Spinal cord (tissue), 10 donors: Measurements from ENCODE around the gene AFF3. TPM values are rescaled to one million over a fixed set of nuclear protein-coding genes. Genes with fewer than 3 reads are reported as not detected.

Experiments
- DNase-seq, 6 donors: peaks; one replicate each; pipeline versions ENCODE4 v3.0.0 to v3.0.0-alpha.2; 2013 to 2015; ENCODE audit warnings: low spot score in 6 of 6, low read depth in 4 of 6
- H3K27ac ChIP-seq: one replicate; pipeline ENCODE4 v1.5.1; 2013; ENCODE audit warnings: low read depth, low read length, control low read depth
- H3K27me3 ChIP-seq: one replicate; pipeline ENCODE4 v1.6.1; 2013; ENCODE audit warnings: low read length; ENCODE audit not compliant: control insufficient read depth, insufficient read depth
- H3K36me3 ChIP-seq: one replicate; pipeline ENCODE4 v1.6.1; 2013; ENCODE audit warnings: low read length; ENCODE audit not compliant: control insufficient read depth, insufficient read depth
- H3K4me1 ChIP-seq: one replicate; pipeline ENCODE4 v1.6.1; 2013; ENCODE audit warnings: low read length; ENCODE audit not compliant: control insufficient read depth, insufficient read depth
- H3K4me3 ChIP-seq: one replicate; pipeline ENCODE4 v1.5.1; 2013; ENCODE audit warnings: low read depth, low read length, control low read depth
- H3K9me3 ChIP-seq: one replicate; pipeline ENCODE4 v1.6.1; 2013; ENCODE audit warnings: low read length; ENCODE audit not compliant: control insufficient read depth, insufficient read depth
- WGBS: methylation state at CpG from one replicate; pipeline ENCODE4 v1.1.5; 2013; ENCODE audit warnings: missing lambda C conversion rate; ENCODE audit not compliant: insufficient coverage; 5-methylcytosine and 5-hydroxymethylcytosine counted together
- polyA plus RNA-seq, 2 donors: library from polyadenylated mRNA; unstranded; fragments of 120-200 nt; gene quantifications; one replicate each; pipeline ENCODE4 v1.2.1, GENCODE V29; 2013; ENCODE audit not compliant: insufficient read length in 2 of 2
- total RNA-seq, 2 donors: library from RNA; depleted of rRNA in 1 of 2; stranded (reverse); fragments of 120-200 nt in 1 of 2; fragments of >200 nt in 1 of 2; gene quantifications; one replicate each; pipeline versions ENCODE4 v1.2.3 to v1.2.4, GENCODE V29; 2013 to 2014
- donor health status: healthy.

AFF3 gene
- total and polyA plus RNA-seq, 4 donors, result 31.5 to 44.6 (median 42.4) TPM

GRCh38 chr2:99797475-99797874 lies 344.9 kb downstream of the AFF3 start:
- peaks cover 8% of the 10 kb centered on the region for H3K9me3 ChIP-seq
- no peak for DNase-seq
- no peaks in the 10 kb centered on the region for H3K36me3 ChIP-seq
- H3K27me3 ChIP-seq, result no peaks in the 10 kb centered on the region
- no peak overlapping the region for H3K4me3 ChIP-seq
- H3K27ac ChIP-seq, result no peak overlapping the region
- no CpG with 5 or more reads among the region's 1 CpG for WGBS
- H3K4me1 ChIP-seq, result no peaks in the 10 kb centered on the region

DNA sequence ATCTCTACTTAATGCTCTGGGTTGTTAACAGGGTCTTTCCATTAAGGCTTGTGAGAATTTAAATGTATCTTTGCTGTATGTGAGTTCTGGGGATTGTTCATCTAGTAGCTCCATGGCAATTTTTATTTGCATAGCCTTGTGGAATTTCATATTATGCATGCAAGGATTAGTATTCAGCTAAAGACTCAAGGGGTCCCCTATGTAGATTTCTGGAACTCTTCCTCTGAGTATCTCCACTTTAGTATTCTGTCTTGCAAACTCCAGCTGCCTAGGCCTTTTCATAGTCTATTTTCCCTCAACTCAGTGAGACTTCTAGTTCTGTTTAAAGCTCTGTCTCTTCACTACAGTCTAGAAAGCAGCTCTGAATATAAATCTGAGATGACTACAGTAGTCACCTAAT lies 348.0 kb downstream of the AFF3 start:
- Histone ChIP-seq H3K27ac (no peak overlapping the region), H3K9me3 (peaks cover 8% of the 10 kb centered on the region), H3K4me1 (no peaks in the 10 kb centered on the region), H3K4me3 (no peak overlapping the region), H3K27me3 (no peaks in the 10 kb centered on the region), H3K36me3 (no peaks in the 10 kb centered on the region)
- DNase-seq, result no peak

GRCh38 chr2:99793022-99793421 lies 349.4 kb downstream of the AFF3 start:
- H3K4me3 ChIP-seq, result no peak overlapping the region
- peaks cover 8% of the 10 kb centered on the region for H3K9me3 ChIP-seq
- no peaks in the 10 kb centered on the region for H3K36me3 ChIP-seq
- no peaks in the 10 kb centered on the region for H3K27me3 ChIP-seq
- WGBS, result over 99% methylated on average over 8 of the region's 8 CpGs
- no peak for DNase-seq
- no peaks in the 10 kb centered on the region for H3K4me1 ChIP-seq
- H3K27ac ChIP-seq, result no peak overlapping the region

DNA sequence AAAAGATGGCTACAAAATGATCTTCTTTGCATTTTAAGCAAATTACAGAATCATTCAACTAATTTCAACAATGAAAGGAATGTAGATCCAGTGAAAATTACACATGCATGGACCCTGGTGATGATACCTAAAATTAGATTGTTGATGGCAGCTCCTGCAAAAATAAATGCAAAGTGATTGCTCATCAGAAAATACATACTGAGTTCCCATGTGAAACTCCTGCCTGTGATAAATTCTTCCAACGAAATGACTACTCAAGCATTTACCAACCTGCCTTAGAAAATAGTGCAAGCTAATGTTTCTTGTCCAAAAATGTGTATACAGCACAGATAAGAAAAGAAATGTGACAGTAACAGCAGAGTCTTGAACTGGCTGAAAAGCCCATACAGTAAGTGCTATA lies 352.5 kb downstream of the AFF3 start:
- H3K4me1 ChIP-seq, result peaks cover 9% of the 10 kb centered on the region
- H3K9me3 ChIP-seq, result no peaks in the 10 kb centered on the region
- H3K4me3 ChIP-seq, result no peak overlapping the region
- no peak overlapping the region for H3K27ac ChIP-seq
- peak in 1 of 6 donors; percentile 23 for DNase-seq
- H3K27me3 ChIP-seq, result no peaks in the 10 kb centered on the region
- WGBS, result no CpG with 5 or more reads among the region's 1 CpG
- H3K36me3 ChIP-seq, result no peaks in the 10 kb centered on the region

DNA sequence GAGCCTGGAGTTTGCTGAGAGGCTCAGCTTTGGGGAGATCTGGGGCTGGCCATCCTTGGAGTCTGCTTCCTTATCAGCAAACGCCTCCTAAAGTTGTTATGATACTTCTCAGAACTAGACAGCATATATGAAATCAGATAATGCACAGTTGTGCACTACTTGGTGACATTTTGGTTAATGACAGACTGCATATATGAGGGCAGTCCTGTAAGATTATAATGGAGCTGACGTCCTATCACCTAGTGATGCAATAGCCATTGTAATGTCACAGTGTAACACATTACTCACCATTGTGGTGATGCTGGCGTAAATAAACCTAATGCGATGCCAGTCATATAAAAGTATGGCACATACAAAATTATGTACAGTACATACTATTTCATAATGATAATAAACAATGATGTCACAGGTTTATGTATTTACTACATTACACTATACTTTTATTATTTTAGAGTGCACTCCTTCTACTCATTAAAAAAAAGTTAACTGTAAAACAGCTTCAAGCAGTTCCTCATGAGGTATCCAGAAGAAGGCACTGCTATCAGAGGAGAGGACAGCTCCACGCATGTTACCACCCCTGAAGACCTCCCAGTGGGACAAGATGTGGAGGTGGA lies 354.5 kb downstream of the AFF3 start:
- H3K36me3 ChIP-seq, result no peaks in the 10 kb centered on the region
- H3K27ac ChIP-seq, result no peak overlapping the region
- H3K4me3 ChIP-seq, result no peak overlapping the region
- H3K27me3 ChIP-seq, result no peaks in the 10 kb centered on the region
- no peaks in the 10 kb centered on the region for H3K9me3 ChIP-seq
- peaks cover 9% of the 10 kb centered on the region for H3K4me1 ChIP-seq
- no peak for DNase-seq
- 100% methylated on average over 1 of the region's 5 CpGs for WGBS

GRCh38 chr2:99786636-99787390 lies 355.6 kb downstream of the AFF3 start:
- no peaks in the 10 kb centered on the region for H3K27me3 ChIP-seq
- no peaks in the 10 kb centered on the region for H3K36me3 ChIP-seq
- no peak overlapping the region for H3K27ac ChIP-seq
- H3K9me3 ChIP-seq, result no peaks in the 10 kb centered on the region
- peaks cover 9% of the 10 kb centered on the region for H3K4me1 ChIP-seq
- peak in 2 of 6 donors; percentile 70 to 83 for DNase-seq
- no peak overlapping the region for H3K4me3 ChIP-seq
- 37% methylated on average over 9 of the region's 14 CpGs for WGBS

DNA sequence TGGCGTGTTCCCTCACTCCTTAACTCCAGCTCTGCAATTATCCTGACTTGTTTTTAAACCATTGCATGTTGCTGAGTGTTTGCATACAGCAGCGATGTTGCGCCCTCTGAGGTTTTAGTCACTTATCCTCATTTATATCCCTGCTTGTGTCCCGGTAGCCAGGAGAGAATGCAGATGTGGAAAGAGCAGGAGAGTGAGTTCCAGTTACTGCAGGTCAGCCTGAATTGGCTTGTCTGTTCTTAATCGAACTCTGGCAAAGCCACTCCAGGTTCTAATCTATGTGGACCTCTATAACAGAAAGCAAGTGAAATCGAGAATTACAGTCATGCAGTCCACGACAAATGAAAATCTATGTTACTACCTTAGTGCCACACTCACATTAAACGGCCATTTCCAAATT lies 357.4 kb downstream of the AFF3 start:
- WGBS, result 75% methylated on average over 4 of the region's 8 CpGs
- H3K9me3 ChIP-seq, result no peaks in the 10 kb centered on the region
- H3K4me1 ChIP-seq, result peaks cover 9% of the 10 kb centered on the region
- DNase-seq, result peak in 1 of 6 donors; percentile 32
- H3K27ac ChIP-seq, result no peak overlapping the region
- no peaks in the 10 kb centered on the region for H3K36me3 ChIP-seq
- no peak overlapping the region for H3K4me3 ChIP-seq
- no peaks in the 10 kb centered on the region for H3K27me3 ChIP-seq

- no peak overlapping the region for H3K4me3 ChIP-seq
- H3K27me3 ChIP-seq, result no peaks in the 10 kb centered on the region
- peaks cover 9% of the 10 kb centered on the region for H3K4me1 ChIP-seq
- 93% methylated on average over 4 of the region's 8 CpGs for WGBS
- DNase-seq, result no peak
- no peaks in the 10 kb centered on the region for H3K9me3 ChIP-seq
- H3K36me3 ChIP-seq, result no peaks in the 10 kb centered on the region
- H3K27ac ChIP-seq, result no peak overlapping the region
Observed at GRCh38 chr2:99784282-99784681, 358.1 kb downstream of the AFF3 start.

DNA sequence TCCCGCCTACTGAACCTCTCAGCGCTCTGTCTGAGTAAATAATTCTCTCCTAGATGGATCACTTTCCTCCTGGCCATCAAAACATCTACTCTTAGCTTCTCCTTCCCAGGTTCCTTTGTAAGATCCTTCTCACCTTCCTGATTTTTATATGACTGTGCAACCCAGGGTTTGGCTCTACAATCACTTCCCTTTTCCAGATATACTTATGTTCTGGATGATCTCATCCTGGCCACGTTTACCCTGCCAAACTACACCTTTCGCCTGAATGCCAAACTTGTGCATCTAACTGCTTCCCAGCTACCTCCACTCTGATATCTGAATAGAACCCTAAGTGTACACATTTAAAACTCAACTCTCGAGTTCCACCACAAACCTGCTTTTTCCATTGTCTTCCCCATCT lies 362.1 kb downstream of the AFF3 start:
- Histone ChIP-seq H3K4me3 (no peak overlapping the region), H3K36me3 (peaks cover 4% of the 10 kb centered on the region), H3K27ac (no peak overlapping the region), H3K9me3 (no peaks in the 10 kb centered on the region), H3K27me3 (no peaks in the 10 kb centered on the region), H3K4me1 (no peaks in the 10 kb centered on the region)
- 93% methylated on average over 5 of the region's 5 CpGs for WGBS
- DNase-seq, result no peak

DNA sequence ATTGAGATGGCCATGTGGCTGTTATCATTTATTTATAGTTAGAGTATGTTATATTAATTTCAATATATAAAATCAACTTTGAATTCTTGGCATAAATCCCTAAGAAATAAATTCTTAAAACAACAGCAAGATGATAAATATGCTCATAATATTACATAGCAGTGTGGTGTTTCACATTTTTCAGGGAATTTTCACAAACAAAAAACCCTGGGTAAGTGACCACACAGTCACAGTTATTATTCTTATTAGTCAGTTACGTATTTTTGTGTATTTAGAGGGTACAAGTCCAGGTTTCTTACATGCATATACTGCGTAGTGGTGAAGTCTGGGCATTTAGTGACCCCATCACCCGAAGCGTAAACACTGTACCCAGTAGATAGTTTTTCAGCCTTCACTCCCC lies 363.1 kb downstream of the AFF3 start:
- no peak overlapping the region for H3K27ac ChIP-seq
- H3K4me1 ChIP-seq, result no peaks in the 10 kb centered on the region
- no peaks in the 10 kb centered on the region for H3K27me3 ChIP-seq
- peaks cover 4% of the 10 kb centered on the region for H3K36me3 ChIP-seq
- no peaks in the 10 kb centered on the region for H3K9me3 ChIP-seq
- H3K4me3 ChIP-seq, result no peak overlapping the region
- no CpG with 5 or more reads among the region's 4 CpGs for WGBS
- DNase-seq, result no peak
